GM23248 (cell line): ENCODE data around the gene CAVIN2. TPM values are rescaled to one million over a fixed set of nuclear protein-coding genes. Genes with fewer than 3 reads are reported as not detected.
A peak's percentile ranks its signal among the peaks of the same experiment; 100 is the strongest.

ENCODE experiments used
- DNase-seq: peaks from one replicate; pipeline ENCODE4 v3.0.0-alpha.2; 2015
- H2AFZ ChIP-seq: fragments of 200-600 bp; sonication (generic); 2 replicates; pipeline ENCODE4 v1.6.1; 2016; ENCODE audit warnings: antibody characterized with exemption
- H3F3A ChIP-seq: fragments of 200-600 bp; sonication (generic); 2 replicates; pipeline ENCODE4 v1.6.1; 2016; ENCODE audit warnings: mild to moderate bottlenecking, antibody characterized with exemption, mixed run types; ENCODE audit not compliant: insufficient read depth
- H3K27ac ChIP-seq: fragments of 200-600 bp; sonication (generic); 2 replicates; pipeline ENCODE4 v1.5.1; 2016; ENCODE audit warnings: mild to moderate bottlenecking
- H3K27me3 ChIP-seq: fragments of 200-600 bp; sonication (generic); replicated peaks from 2 replicates; pipeline ENCODE4 v1.6.1; 2016; ENCODE audit warnings: mild to moderate bottlenecking; ENCODE audit not compliant: insufficient read depth
- H3K36me3 ChIP-seq: fragments of 200-600 bp; sonication (generic); 2 replicates; pipeline ENCODE4 v1.6.1; 2016; ENCODE audit warnings: low read depth, mild to moderate bottlenecking
- H3K4me1 ChIP-seq: fragments of 200-600 bp; sonication (generic); 2 replicates; pipeline ENCODE4 v1.6.1; 2016; ENCODE audit warnings: mild to moderate bottlenecking; ENCODE audit not compliant: insufficient read depth
- H3K4me2 ChIP-seq: fragments of 200-600 bp; sonication (generic); one replicate; pipeline ENCODE4 v1.6.1; 2016; ENCODE audit warnings: mild to moderate bottlenecking; ENCODE audit not compliant: unreplicated experiment
- H3K4me3 ChIP-seq: fragments of 200-600 bp; sonication (generic); 2 replicates; pipeline ENCODE4 v1.5.1; 2016; ENCODE audit warnings: mild to moderate bottlenecking
- H3K79me2 ChIP-seq: fragments of 200-600 bp; sonication (generic); 2 replicates; pipeline ENCODE4 v1.6.1; 2016; ENCODE audit warnings: mild to moderate bottlenecking; ENCODE audit not compliant: insufficient read depth
- H3K9ac ChIP-seq: fragments of 200-600 bp; sonication (generic); 2 replicates; pipeline ENCODE4 v1.6.1; 2016; ENCODE audit warnings: mild to moderate bottlenecking
- H3K9me2 ChIP-seq: fragments of 200-600 bp; sonication (generic); 2 replicates; pipeline ENCODE4 v1.6.1; 2016; ENCODE audit warnings: mixed run types, mild to moderate bottlenecking, moderate library complexity; ENCODE audit not compliant: insufficient read depth
- H3K9me3 ChIP-seq: fragments of 200-600 bp; sonication (generic); one replicate; pipeline ENCODE4 v1.6.1; 2017; ENCODE audit warnings: low read depth
- H4K20me1 ChIP-seq: fragments of 200-600 bp; sonication (generic); 2 replicates; pipeline ENCODE4 v1.6.0; 2016; ENCODE audit not compliant: insufficient read depth
- EZH2 ChIP-seq: fragments of 200-600 bp; sonication (generic); IDR thresholded peaks from 2 replicates; pipeline ENCODE4 v1.6.1; 2018; ENCODE audit warnings: antibody characterized with exemption, mild to moderate bottlenecking; ENCODE audit not compliant: insufficient read depth, poor library complexity, severe bottlenecking
- EZH2phosphoT487 ChIP-seq: fragments of 200-600 bp; sonication (generic); IDR thresholded peaks from 2 replicates; pipeline ENCODE4 v1.6.1; 2018; ENCODE audit warnings: antibody characterized with exemption, moderate library complexity, mild to moderate bottlenecking, low read depth; ENCODE audit not compliant: insufficient read depth
- WGBS, 2 experiments: methylation state at CpG; one replicate each; pipeline ENCODE4 v1.1.6; 2015 to 2017; ENCODE audit warnings: low lambda C conversion rate in 2 of 2, low coverage in 1 of 2; ENCODE audit errors: missing lambda C conversion rate in 2 of 2; 5-methylcytosine and 5-hydroxymethylcytosine counted together
- in situ Hi-C: fragments of 300-500 bp; cut with MboI; formaldehyde crosslinking; loops from 2 replicates; pipeline ENCODE4 v1.15.0; 2020
- polyA plus RNA-seq: library from polyadenylated mRNA; unstranded; fragments of >200 nt; fragmentation: Nextera tagmentation; extraction: Ambion mirVana; gene quantifications from 2 replicates; pipeline ENCODE4 v1.2.1, GENCODE V29; 2016
- total RNA-seq: library from RNA; depleted of rRNA; stranded (reverse); fragments of >200 nt; shearing (Covaris generic); gene quantifications from 2 replicates; pipeline ENCODE4 v1.2.3, GENCODE V29; 2014

CAVIN2 gene
- total and polyA plus RNA-seq, 2 experiments from 2014 or later, result 3.1 to 5.2 TPM

DNA sequence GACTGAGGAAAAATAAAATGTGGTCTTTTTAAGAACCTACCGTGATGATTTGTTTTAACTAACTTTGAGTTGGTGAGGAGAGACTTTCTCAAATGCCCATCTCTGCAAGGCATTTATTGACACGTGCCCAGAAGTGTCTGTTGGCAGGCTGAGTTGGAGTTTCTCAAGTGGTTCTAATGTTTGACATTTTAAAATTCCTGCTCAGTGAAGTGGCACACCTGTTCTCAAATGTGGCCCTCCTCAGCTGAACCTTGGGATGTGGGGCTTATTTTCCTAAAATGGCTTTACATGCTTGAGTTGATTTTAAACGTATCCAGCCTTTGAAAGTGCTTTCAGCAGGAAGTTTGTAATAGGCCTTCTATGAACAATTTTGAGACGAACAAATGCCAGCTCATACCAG is 876 bp upstream of the CAVIN2 start:
- Histone ChIP-seq H3K9ac (no peak overlapping the region), H3F3A (peaks cover 18% of the 10 kb centered on the region; the same call in 1 of the 2 replicates), H3K9me3 (no peaks in the 10 kb centered on the region), H4K20me1 (no peaks in the 10 kb centered on the region), H3K27ac (no peak overlapping the region), H3K4me1 (peaks cover 27% of the 10 kb centered on the region), H3K79me2 (no peaks in the 10 kb centered on the region), H3K9me2 (no peaks in the 10 kb centered on the region), H3K36me3 (no peaks in the 10 kb centered on the region), H3K4me3 (no peak overlapping the region), H2AFZ (0 out of 2 replicates have a peak overlapping the region, but pooled peaks have one; percentile 56), H3K27me3 (no peaks in the 10 kb centered on the region), H3K4me2 (peak overlapping the region; percentile 41)
- DNase-seq, result no peak
- 73 to 74% methylated on average over 4 of the region's 4 CpGs for WGBS, 2 experiments
- TF ChIP-seq EZH2 (no peak), EZH2phosphoT487 (no peak)
- in situ Hi-C loops, result no loop called here

DNA sequence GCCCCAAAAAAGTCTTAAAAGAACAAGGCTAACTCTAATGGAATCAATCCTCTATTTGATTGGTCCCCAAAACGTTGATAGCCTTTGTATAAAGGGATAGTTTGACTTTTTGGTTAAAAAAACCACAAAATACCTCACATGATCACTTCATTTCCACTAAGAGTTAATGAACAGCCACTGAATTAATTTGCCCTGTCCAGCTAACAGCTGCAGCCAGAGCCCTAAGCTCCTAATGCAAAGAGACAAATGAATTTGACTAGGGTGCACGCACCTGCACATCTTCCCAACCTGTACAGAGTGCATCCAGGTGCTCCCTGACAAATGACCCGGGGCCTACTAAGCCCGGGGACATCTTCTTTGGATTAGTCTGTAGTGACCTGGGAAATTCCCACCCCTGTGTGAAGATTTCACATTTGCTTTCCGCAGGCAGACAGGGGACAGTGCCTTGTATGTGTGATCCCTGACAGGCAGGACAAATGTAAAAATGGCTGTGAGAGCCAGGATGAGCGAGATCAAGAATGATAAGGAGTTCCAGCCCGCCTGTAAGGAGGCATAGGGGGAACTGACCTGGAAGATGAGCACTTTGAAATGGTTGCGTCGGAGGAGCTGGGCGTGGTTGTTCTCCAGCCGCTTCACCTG is 893 bp downstream of the CAVIN2 start:
- DNase-seq, result no peak
- peaks cover 18% of the 10 kb centered on the region; the same call in 1 of the 2 replicates for H3F3A ChIP-seq
- no peaks in the 10 kb centered on the region for H3K36me3 ChIP-seq
- peak overlapping the region; percentile 35; the same call in 1 of the 2 replicates for H3K4me3 ChIP-seq
- TF ChIP-seq EZH2phosphoT487 (no peak), EZH2 (no peak)
- no peaks in the 10 kb centered on the region for H3K9me2 ChIP-seq
- H4K20me1 ChIP-seq, result no peaks in the 10 kb centered on the region
- H3K9me3 ChIP-seq, result no peaks in the 10 kb centered on the region
- WGBS, 2 experiments, result 91 to 92% methylated on average over 11 of the region's 11 CpGs
- in situ Hi-C loops, result no loop called here
- H3K4me1 ChIP-seq, result peaks cover 27% of the 10 kb centered on the region
- no peak overlapping the region for H3K27ac ChIP-seq
- peak overlapping the region; percentile 43 for H3K4me2 ChIP-seq
- no peaks in the 10 kb centered on the region for H3K27me3 ChIP-seq
- no peaks in the 10 kb centered on the region for H3K79me2 ChIP-seq
- peak overlapping the region; percentile 61; the same call in 1 of the 2 replicates for H2AFZ ChIP-seq
- no peak overlapping the region for H3K9ac ChIP-seq

DNA sequence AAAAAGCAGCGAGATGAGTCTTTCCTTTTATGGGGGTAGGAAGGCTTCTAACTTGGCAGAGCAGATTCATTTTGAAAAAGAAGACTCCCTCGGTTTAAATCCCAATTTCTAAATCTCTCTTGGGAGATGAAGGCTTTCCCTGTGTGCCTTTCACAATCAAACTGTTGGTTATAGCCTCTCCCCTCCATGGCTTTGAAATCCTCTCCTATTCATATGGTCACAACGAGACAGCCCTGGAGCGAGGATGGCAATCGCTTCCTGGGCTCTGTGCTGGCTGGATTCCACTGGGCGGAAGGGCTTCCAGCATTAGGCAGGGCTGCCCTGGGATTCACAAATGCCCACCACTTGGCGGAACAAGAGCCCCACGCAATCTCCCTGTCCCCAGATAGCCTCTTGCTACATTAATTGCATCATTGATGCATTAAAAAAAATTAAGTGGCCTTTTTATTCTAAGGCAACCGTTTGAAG is 1.6 kb downstream of the CAVIN2 start:
- Histone ChIP-seq H3K36me3 (no peaks in the 10 kb centered on the region), H3K27me3 (no peaks in the 10 kb centered on the region), H2AFZ (peak overlapping the region; percentile 61), H3K4me3 (peak overlapping the region; percentile 35), H3K4me2 (peak overlapping the region; percentile 43), H3F3A (peaks cover 18% of the 10 kb centered on the region; the same call in 1 of the 2 replicates), H3K4me1 (peaks cover 27% of the 10 kb centered on the region), H3K27ac (peak overlapping the region; percentile 13; the same call in 1 of the 2 replicates), H3K79me2 (no peaks in the 10 kb centered on the region), H3K9me3 (no peaks in the 10 kb centered on the region), H3K9ac (0 out of 2 replicates have a peak overlapping the region, but pooled peaks have one; percentile 1), H4K20me1 (no peaks in the 10 kb centered on the region), H3K9me2 (no peaks in the 10 kb centered on the region)
- 45 to 46% methylated on average over 9 of the region's 9 CpGs for WGBS, 2 experiments
- no peak for DNase-seq
- TF ChIP-seq EZH2phosphoT487 (no peak), EZH2 (no peak)
- in situ Hi-C loops, result no loop called here

DNA sequence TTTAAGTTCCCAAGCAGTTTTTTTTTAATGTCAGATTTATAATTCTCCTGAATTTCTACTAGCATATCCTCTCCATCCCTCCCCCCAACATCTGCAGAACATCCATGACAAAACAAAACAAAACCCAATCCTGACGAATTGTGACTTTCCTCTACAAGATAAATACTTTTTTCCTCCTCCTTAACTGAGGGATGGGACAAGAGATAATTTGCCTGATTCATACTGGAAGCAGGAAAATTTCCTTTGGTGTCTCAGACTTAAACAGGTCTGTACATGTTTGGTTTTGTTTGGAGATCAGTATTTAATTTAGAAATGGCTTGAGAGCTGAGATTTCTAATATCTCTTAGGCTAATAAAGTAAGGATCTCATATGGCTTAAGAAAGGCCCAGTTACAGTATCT is 2.2 kb downstream of the CAVIN2 start:
- 0 out of 2 replicates have a peak overlapping the region, but pooled peaks have one; percentile 1 for H3K9ac ChIP-seq
- H3K27ac ChIP-seq, result peak overlapping the region; percentile 13; the same call in 1 of the 2 replicates
- peak; percentile 26 for DNase-seq
- peaks cover 18% of the 10 kb centered on the region; the same call in 1 of the 2 replicates for H3F3A ChIP-seq
- H3K4me3 ChIP-seq, result peak overlapping the region; percentile 35
- H3K27me3 ChIP-seq, result no peaks in the 10 kb centered on the region
- TF ChIP-seq EZH2 (no peak), EZH2phosphoT487 (no peak)
- H3K9me2 ChIP-seq, result no peaks in the 10 kb centered on the region
- peak overlapping the region; percentile 43 for H3K4me2 ChIP-seq
- H3K4me1 ChIP-seq, result peaks cover 27% of the 10 kb centered on the region
- no peaks in the 10 kb centered on the region for H4K20me1 ChIP-seq
- H3K36me3 ChIP-seq, result no peaks in the 10 kb centered on the region
- no peaks in the 10 kb centered on the region for H3K79me2 ChIP-seq
- H3K9me3 ChIP-seq, result no peaks in the 10 kb centered on the region
- 40 to 47% methylated on average over 1 of the region's 1 CpG for WGBS, 2 experiments
- in situ Hi-C loops, result no loop called here
- peak overlapping the region; percentile 61 for H2AFZ ChIP-seq
